NCI-H2107 treated with DMSO at 0.1 percent for 48 hours (cell line): ENCODE measurements around the gene PGP.
"Not testable (repeated sequence)": the region's sequence is repeated elsewhere in the genome, so short reads cannot be mapped to it uniquely, and the experiment has no call there.

Source experiments
- DNase-seq: peaks from one replicate; lab custom pipeline; 2025; ENCODE audit not compliant: unreplicated experiment; lab: John Stamatoyannopoulos, UW

Gene PGP, protein sequence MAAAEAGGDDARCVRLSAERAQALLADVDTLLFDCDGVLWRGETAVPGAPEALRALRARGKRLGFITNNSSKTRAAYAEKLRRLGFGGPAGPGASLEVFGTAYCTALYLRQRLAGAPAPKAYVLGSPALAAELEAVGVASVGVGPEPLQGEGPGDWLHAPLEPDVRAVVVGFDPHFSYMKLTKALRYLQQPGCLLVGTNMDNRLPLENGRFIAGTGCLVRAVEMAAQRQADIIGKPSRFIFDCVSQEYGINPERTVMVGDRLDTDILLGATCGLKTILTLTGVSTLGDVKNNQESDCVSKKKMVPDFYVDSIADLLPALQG

DNA sequence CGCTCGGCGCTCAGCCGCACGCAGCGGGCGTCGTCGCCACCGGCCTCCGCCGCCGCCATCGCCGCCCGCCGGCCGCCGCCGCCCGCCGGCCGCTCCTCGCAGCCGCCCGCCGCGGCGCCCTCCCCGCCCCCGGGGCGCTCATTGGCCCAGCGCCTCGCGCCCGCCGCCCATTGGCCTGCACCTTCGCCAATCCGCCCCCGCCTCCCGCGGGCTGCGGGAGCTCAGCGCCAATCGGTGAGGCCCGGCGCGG is at the start of gene PGP:
TSS of gene PGP (minus strand) at position 122 of the 250 bp plus-strand sequence. CDS start at position 59, 63 bp downstream.
- DNase-seq = no peak

DNA sequence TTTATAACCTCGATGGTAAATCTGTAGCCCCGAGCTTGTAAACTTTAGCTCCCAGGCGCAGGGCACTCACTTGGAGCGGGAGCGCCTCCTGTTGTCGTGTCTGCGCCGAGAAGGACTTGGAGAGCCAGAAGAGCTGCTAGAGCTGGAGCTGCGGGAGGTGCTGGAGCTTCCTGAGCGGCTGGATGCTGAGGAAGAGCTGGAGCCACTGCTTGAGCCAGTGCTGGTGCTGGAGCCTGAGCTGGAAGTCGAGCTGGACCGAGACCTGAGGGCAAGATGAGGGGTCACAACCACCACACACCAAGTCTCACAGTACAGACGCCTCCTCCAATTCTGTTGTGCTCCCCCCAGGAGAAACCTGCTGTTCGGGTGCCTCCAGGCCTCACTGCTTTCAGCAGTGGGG is 48.4 kb upstream of the PGP start:
- DNase-seq = not testable (repeated sequence)

DNA sequence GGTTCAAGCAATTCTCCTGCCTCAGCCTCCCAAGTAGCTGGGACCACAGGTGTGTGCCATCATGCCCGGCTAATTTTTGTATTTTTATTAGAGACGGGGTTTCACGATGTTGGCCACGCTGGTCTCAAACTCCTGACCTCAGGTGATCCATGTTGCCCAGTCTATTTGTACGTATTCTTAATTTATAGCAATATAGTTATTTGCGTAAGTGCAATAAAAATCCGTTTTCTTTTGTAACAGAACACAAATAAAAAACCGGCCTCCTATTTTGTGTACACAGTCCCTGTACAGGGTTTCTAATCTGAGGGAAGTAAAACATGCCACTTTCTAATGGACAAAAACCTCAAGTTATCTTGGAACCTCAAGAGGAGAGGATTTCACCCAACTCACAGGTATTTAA is 45.6 kb upstream of the PGP start:
- no peak for DNase-seq

DNA sequence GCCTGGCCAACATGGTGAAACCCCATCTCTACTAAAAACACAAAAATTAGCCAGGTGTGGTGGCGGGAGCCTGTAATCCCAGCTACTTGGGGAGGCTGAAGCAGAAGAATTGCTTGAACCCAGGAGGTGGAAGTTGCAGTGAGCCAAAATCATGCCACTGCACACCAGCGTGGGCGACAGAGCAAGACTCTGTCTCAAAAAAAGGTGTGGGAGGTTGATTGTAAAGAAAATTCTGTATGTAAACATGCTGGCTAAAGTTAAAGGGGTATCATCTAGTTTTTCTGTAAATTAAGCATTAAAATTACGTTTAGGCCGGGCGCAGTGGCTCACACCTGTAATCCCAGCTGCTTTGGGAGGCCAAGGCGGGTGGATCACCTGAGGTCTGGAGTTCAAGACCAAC is 43.9 kb upstream of the PGP start:
- DNase-seq = not testable (repeated sequence)

DNA sequence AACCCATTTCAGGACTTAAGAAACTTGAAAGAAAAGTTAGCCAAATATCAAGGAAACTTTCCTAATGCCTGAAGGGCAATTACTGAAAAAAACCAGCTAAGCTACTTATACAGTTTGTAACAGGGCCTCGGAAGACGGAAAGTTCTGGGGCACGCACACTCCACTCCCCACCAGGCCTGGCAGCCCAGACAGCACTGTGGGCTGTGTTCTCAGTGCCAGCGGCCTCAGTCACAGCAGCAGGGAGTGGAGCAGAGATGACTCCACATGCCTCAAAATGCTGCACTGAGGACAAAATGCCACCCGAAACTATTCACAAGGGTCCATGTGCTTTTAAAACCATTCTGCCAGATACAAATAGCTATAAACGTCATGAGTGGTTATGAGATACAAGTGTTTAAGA is 43.1 kb upstream of the PGP start:
- DNase-seq = no peak

DNA sequence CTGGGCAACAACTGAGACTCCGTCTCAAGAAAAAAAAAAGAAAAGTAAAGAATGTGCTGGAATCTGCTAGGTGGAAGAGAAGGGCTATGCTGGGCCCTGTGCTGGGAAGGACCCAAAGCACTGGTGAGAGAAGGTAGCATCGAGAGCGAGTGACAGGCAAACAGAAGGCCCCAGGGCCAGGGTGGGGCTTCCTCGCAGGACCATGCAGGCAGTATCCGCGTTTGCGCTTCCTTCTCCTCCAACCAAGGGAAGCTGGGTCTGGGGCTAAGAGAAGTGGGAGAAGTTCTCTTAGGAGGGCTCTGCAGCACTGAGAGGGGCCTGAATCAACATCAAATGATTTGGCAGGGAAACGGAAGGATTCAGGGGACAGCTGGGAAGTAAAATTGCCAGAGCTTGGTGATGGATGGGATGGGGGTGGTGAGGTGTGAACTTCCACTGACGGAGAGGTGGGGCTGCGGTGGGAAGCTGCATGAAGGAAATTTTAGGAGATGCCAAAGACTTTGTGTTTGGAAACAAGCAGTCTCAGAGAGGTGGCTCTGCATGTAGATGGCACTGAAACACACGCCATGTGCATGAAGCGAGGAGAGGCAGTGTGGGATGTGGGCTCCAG is 42.0 kb upstream of the PGP start:
- DNase-seq = no peak

DNA sequence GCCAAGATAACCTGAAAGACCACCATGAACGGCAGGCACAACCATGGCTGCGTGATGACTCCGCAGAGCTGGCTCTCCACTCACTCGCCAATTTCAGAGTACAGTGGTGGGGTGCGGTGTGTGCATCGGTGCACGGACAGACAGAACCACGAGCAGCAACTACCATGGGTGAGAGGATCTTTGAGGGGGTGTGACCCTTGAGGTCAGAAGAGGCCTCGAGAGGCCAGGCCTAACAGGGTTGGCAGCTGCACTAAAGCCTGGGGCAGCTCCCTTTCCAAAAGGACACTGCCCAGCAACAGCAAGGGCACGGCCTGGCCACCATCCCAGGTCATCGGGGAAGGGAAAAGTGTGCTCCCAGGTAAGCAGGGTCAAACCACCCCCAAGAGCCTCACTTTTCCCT is 38.7 kb upstream of the PGP start:
- DNase-seq = no peak

DNA sequence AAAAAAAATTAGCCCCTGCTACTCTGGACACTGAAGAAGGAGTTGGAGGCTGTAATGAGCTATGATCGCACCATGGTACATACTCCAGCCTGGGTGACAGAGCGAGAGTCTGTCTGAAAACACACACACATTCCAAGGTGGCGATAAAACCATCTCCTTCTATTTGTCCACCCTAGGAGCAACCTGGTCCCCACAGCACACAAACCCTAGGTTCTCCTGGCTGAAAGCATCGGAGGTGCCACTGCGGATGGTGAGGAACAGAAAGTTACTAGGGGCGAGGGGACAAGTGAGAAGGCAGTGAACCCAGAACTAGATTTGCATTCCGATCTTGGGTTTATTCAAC is 38.1 kb upstream of the PGP start:
- no peak for DNase-seq

DNA sequence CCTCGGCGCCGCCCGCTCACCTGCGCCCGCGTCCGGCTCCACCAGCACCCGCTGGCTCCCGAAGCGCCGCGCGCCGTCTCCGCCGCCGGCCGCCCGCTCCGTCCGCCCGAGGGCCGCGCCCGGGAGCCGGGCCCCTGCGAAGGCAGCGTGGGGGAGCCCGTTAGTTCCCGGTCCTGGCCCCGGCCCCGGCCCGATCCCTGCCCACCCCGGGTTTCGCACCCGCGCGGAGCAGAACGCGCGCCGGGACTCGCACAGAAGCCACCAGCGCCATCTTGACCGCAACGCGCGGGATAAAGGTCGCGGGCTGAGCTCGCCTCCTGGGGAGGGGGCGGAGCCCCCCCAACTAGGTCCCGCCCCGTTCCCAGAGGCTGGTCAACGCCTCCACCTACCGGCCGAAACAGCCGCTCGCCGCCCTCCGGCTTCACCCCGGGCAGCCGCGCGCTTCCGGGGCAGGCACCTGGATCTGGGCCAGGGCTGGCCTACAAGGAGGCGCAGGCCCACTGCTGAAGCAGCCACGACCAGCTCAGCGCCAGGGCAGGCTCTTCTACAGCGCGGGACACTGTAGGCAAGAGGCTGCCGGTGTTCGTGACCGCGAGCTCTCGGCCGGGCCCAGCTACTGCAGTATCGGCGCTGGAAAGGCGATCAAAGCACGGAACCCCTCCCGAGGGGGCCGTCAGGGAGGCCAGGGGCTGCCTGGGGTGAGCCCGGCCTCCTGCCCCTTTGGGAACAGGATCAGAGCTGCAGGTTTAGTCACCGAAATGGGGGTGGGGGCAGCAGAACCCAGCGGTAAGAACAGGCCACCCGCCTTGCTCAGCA is 36.9 kb upstream of the PGP start, which contains the start of gene ECI1:
TSS of gene ECI1 (minus strand) at position 292 of the 816 bp plus-strand sequence. CDS start at position 271, 21 bp downstream.
- peak; percentile 90 for DNase-seq

DNA sequence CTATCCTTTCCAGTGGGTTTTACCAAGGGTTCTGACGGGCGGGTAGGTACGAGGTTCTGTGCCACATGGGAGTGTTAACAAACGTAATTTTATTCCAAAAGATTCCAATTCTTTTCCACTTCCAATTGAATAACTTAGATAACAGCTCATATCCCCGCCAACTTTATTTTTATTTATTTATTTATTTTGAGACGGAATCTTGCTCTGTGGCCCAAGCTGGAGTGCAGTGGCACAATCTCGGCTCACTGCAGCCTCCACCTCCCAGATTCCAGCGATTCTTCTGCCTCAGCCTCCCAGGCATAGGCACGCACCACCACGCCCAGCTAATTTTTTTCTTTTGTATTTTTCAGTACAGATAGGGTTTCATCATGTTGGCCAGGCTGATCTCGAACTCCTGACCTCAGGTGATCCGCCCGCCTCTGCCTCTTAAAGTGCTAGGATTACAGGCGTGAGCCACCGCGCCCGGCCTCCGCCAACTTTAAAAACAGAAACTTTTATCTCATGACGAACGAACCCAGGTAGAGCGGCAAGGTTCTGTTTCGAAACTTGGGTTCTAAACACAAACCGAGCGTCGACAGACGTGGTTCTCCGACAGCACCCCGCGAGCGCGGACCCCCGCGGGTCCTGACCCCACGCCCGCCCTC is 36.1 kb upstream of the PGP start:
- DNase-seq = no peak

DNA sequence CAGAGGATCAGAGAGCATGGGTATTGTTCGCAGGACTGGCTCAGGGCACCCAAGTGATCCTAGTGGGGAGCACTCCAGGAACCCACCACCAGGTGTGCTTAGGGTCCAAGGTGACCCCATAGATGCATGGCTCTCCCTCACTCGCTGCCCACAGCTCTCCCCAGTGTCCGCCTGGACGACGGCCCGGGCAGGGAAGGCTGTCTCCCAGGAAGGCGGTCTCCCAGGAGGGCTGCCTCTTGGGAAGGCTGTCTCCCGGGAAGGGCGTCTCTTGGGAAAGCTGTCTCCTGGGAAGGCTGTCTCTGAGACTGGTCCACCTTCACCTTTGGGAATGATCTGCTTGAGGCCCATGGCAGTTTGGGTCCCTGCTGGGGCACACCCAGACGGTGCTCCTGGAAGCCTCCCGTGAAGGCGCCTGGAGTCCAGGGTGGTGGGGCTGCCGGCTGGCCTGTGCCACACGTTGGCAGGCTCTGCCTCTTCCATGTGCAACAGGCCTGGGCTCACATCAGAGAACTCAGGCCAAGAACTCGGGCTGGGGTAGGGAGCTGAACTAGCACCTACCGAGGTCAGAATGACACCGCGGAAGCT is 31.8 kb upstream of the PGP start:
- no peak for DNase-seq

DNA sequence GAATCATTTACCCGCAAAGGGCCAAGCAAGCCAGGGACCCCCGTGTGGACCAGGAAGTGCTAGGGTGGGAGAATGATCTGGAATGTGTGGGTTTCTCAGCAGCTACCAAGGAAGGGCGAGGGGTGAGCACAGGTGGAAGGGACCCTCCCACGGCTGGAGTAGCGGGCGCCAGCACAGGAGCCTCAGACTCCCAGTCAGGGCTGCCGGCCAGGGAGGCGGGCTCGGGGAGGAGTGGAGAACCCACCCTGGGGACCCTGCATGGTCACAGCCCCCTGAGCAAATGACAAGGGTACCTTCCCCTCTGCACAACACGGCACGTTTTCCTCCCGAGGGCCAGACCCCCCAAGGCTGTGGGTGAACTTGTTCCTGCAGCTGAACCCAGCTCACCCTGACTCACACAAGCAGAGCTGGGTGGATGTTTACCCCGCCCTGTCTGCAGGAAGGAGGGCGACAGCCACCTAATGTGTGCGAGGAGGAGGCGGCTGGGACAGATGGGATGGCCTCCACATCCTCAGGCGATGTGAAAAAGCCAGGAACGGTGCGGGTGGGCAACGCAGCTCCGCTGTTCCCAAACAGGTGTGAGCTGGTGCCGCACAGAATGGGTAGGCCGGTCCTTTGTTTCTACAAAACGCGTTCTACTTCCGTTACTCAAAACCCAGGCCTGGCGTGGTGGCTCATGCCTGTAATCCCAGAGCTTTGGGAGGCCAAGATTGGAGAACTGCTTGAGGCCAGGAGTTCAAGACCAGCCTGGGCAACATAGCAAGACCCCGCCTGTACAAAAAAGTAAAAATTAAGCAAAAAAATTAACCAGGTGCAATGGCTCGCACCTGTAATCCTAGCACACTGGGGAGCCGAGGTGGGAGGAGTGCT is 30.5 kb upstream of the PGP start:
- no peak for DNase-seq

DNA sequence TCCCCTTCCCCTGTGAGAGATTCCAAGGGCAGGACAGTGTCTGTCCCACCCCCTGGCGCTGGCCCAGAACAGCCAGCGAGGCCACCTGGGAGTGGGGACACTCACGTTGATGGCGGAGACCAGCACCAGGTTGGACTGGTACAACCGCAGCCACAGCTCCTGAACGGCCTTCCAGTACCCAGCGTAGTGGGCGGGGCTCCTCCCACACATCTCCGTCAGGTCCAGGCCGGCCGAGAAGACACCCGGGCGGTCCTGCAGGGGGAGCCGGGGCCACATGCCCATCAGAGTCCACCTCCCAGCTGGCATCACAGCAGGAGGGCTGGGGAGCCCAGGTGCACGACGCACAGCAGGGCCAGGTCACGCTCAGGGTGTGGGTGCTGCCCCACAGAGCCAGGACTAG is 29.7 kb upstream of the PGP start:
- DNase-seq = no peak

DNA sequence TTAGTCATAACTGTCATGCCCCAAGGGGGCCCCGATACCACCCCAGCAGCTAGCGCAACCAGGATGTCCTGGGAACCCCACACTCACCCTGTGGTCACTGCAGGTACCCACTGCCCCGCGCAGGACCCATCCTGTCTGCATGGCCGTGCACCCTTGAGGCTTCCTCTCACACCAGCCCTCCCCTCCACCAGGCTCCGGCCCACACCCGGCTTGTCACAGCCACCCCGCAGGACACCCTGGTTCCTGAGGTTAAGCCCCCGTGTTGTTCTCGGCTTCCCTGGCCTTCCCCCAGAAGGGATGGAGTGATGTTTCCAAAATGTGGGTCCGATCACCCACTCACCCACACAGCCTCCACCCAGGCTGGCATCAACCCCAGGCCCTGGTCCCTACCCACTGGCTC is 29.1 kb upstream of the PGP start:
- no peak for DNase-seq

DNA sequence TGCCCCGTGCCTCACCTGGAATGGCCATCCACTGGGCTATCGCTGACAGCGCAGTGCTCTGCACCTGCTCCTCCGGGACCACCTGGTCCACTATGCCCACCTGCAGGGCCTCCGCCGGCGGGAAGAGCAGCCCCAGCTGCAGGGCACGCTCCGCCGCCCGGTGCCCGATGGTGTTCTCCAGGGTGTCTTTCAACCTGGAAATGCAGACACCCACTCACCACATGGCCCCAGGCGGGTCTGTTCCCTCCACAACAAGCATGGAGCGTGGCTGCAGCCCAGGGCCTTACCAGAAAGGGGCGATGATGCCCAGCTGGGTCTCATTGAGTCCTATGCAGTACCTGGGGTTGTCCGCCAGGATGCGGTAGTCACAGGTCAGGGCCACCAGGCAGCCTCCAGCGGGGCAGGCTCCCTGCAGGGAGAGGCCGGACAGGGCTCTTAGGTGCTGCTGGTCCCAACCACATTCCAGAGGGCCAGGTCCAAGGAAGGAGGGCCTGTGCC is 28.4 kb upstream of the PGP start:
- DNase-seq = no peak

DNA sequence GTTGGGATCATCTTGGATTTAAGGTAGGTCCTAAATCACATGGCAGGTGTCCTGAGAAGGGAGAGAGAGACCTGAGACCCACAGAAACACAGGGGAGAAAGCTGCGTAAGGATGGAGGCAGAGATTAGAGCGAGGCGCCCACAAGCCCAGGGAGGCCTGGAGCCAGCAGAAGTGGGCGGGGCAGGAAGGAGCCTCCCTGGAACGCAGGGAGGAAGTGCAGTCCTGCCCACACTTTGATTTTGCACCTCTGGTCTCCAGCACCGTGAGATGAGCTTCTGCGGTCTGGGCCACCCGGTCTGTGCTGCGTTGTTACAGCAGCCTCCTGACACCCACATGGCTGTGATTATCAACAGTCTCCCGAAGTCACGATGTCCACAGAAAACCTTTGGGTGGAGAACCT is 28.0 kb upstream of the PGP start:
- no peak for DNase-seq

DNA sequence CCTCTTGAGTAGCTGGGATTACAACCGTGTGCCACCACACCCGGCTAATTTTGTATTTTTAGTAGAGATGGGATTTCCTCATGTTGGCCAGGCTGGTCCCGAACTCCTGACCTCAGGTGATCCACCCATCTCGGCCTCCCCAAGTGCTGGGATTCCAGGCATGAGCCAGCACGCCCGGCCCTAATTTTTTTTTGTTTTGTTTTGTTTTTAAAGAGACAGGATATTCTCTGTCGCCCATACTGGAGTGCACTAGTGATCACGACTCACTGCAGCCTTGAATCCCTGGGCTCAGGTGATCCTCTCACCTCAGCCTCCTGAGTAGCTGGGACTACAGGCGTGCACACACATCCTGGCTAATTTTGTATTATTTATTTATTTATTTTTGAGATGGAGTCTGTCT is 25.7 kb upstream of the PGP start:
- not testable (repeated sequence) for DNase-seq

DNA sequence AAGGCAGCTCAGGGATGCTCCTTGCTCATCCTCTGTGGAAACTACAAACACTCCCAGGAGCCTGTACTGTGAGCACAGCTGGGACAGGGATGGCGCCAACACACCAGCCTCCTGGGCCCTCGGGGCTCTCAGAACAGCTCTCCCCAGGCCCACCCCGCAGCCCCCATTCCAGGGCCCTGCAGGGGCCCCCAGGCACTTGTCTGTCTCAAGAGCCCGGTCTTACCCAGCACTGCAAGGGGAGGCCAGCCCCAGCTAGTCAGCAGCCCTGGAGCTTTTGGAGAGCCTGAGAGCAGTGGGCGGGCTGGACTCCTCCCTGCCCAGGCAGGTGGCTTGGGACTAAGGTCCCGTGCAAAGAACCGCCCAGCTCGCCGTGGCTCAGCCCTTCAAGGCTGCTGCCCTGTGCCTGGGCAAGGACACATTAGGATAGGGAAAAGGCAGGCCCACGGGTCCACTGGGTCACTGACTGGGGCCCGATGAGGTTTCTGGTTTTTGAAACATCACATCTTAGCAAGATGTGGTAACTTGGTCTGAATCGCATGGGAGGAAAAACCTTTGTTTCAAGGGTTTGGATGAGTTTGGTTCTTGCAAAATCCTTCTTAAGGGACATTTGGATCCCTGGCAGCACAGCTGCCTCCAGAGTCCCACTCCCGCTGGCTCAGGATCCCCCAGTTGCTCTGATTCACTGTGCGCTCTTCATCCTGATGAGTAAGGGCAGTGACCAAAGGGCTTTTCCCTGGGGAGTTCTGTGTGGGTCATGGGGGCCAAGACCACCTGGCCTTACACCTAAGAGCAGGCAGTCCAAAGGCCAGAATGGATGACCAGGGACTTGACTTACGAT is 24.4 kb upstream of the PGP start:
- no peak for DNase-seq

DNA sequence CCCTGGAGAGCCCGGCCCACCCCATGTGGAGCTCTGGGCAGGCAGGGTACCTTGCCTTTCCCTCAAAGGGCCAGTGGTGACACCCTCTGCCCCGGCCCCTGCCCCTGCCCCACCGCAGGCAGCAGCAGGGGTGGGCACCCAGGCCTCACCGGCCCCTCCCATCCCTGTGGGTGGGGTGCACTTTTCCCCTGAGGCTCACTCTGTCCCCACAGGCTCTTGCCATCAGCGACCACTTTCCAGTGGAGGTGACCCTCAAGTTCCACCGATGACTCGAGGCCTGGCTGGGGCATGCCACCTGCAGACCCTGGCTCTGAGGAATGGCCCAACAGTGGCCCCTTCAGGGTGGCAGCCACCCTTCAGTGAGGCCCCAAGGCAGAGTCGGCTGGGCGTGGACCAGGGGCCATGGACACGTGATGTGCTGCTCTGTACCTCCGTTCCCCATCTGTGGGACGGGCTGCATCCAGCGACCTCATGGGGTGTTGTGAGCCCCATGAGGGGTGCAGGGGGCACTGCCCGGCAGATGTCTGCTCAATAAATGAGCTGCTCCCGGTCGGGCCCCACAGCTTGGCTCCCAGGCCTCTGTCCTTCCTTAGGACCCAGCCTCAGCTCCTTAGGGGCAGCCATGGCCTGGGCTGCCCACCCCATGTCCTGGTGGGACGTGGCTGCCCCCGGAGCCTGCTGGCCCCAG is 23.7 kb upstream of the PGP start:
- no peak for DNase-seq
